NCI-H2107 treated with DMSO at 0.1 percent for 48 hours (cell line): Measurements from ENCODE around the gene SDF4.

ENCODE experiments used
- DNase-seq: peaks from one replicate; lab custom pipeline; 2025; ENCODE audit not compliant: unreplicated experiment; lab: John Stamatoyannopoulos, UW

Gene SDF4, protein sequence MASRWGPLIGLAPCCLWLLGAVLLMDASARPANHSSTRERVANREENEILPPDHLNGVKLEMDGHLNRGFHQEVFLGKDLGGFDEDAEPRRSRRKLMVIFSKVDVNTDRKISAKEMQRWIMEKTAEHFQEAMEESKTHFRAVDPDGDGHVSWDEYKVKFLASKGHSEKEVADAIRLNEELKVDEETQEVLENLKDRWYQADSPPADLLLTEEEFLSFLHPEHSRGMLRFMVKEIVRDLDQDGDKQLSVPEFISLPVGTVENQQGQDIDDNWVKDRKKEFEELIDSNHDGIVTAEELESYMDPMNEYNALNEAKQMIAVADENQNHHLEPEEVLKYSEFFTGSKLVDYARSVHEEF

DNA sequence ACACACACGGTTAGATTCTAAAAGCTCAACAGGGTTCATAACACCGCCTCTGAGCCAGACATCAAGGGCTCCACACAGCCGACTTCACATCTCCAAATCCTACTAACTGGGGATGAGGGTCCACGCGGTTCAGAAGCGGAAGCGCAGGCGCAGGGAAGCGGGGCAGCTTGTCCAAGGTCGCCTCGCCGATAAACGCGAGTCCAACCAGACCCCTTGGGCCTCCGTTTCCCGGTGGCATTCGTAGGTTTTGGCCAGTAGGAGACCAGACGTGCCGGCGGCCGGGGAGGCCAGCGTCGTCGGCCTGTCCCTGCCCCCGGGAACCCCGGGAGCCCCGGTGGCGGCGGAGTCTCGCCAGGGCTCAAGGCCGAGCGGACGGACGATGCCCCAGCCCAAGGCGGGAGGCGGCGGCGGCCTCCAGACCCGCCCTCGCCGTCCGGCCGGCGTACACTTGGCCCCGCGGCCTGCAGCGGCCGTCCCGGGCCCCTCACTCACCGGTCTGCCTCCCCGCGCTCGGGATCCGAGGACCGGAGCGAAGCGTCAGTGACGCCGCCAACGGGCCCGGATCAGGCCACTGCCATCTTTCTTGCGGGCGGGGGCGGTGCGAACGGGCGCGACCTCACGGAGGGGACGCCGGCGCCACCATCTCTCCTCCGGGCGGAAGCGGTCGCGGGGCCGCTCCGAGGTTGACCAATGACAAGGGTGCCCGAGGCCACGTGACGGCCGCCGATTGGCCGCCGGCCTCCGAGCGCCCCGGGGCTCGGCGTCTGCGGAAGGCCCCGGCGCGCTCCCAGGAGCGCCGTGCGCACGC, at the start of gene SDF4:
Gene SDF4, minus strand, starts transcription at position 602 of the 808 bp plus-strand sequence. CDS start 3,229 bp downstream, outside the sequence.
- DNase-seq: peak; percentile 9

DNA sequence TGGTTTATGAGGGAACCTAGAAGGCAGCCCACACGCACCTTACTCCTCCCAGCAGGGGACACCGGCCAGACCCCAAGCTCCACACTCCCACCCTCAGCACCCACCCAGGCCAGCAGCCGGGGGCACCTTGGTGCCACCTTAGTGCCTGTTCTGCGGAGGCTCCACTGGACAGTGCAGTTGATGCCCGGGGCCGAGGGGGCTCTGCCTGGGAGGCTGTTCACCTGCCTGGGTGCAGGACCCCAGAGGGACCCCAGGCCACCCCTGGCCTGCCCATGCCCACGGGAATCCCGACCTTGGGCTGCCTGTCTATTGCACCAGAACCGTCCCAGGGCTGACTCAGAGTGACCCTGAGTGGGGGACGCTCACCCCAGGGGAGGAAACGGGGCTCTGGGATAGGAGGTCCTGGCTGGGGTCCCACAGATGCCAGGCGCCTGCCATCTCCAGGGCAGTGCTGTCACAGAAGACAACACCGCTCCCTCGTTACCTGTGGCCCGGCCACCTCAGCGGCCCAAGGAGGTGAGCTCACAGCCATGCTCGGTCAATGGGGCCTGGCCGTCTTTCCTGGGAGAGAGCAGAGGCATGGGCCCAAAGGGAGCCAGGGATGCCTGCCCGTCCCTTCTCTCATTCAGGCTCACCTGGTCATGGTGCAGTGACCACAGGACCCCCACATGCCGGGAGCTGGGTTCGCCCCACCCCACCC, 49.1 kb upstream of the SDF4 start:
- DNase-seq: no peak

DNA sequence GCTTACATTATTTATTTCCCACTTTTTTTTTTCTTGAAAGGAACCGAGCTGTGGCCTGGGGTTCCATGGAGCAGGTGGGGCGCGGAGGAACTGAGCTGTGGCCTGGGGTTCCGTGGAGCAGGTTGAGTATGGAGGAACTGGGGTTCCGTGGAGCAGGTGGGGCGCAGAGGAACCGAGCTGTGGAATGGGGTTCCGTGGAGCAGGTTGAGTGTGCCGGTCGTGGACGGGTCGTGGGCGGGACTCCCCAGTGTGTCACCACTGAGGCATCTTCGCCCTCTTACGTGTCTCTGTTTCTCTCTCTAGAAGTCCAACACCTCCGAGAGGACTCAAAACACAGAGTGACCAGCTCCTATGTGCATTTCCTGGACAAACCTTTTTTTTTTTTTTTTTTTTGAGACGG, 47.2 kb upstream of the SDF4 start:
- DNase-seq: no peak

DNA sequence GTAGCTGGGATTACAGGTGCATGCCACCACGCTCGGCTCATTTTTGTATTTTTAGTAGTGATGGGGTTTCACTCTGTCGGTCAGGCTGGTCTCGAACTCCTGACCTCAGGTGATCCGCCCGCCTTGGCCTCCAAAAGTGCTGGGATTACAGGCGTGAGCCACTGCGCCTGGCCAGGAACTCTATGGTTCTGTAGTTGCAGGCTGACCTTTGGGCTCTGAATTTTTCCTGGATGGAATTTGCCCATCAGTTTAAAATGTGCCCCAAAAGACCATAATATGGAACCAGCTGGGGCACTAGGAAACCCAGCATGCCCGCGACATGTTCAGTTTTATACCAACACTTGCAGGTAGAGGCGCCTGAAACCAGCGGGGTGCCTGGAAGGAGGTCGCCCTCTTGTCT, 46.8 kb upstream of the SDF4 start:
- DNase-seq: no peak

DNA sequence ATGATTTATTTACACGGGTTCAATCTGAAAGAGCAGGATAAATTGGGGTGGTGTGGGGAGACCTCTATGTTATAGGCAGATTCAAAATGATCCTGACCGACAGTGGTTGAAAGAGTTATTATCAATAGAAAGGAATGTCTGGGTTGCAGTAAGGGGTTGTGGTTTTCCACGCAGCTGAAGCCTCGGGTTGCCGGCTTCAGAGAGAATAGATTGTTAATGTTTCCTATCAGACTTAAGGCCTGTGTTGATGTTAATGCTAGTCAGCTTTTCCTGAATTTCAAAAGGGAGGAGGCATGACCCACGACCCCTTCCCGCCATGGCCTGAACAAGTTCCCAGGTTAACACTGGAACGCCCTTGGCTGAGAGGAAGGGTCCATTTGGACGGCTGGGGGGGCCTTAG, 44.0 kb upstream of the SDF4 start:
- no peak for DNase-seq

DNA sequence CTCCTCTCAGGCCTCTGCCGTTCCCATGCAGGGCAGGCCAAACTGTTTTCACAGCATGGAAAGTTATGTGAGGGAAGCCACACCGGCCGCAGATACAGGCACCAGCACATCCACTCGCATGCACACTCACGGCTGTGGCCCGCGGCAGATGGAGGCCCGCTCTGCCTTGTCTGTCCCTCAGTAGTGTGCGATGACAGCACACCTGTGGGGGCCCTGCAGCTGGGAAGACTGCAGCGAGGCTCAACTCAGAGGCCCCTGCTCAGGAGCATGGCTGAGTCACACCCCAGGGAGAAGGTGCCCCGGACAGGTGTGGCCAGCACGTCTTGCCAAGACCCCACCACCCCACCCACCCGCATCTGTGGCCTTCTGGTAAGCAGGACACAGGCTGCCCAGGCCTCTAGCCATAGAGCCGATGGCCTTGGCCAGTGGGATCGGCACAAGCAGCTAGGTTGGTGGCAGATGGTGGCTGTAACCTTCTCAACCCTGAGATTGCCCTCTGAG, 43.2 kb upstream of the SDF4 start:
- DNase-seq: no peak

DNA sequence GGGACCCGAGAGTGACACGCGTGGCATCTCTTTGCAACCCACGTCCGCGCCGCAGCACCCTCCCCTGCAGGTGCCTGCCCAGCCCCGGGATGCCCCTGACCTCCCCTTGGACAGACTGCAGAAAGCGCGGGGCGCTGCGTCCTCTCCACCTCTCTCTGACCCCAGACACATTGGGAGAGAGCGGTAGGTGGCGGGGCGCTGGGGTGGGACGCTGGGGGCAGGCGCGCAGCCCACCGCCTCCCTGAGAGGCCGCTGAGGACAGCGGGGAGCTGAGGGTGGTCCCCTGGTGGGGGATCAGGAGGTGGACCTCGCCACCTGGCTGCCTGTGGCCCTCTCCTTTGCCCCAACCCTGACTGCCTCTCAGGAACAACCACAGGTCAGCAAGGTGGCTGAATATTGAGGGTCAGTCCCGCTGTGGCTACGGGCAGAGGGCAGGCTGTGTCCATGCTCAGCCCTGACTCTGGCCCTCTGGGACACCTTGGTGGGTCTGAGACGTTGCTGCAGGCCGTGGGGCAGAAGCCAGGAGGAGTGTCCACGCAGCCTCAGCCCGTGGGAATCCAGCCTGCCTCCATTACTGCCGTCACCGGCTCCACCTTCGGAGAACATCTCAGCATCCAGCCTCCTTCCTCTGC, 42.6 kb upstream of the SDF4 start:
- no peak for DNase-seq

DNA sequence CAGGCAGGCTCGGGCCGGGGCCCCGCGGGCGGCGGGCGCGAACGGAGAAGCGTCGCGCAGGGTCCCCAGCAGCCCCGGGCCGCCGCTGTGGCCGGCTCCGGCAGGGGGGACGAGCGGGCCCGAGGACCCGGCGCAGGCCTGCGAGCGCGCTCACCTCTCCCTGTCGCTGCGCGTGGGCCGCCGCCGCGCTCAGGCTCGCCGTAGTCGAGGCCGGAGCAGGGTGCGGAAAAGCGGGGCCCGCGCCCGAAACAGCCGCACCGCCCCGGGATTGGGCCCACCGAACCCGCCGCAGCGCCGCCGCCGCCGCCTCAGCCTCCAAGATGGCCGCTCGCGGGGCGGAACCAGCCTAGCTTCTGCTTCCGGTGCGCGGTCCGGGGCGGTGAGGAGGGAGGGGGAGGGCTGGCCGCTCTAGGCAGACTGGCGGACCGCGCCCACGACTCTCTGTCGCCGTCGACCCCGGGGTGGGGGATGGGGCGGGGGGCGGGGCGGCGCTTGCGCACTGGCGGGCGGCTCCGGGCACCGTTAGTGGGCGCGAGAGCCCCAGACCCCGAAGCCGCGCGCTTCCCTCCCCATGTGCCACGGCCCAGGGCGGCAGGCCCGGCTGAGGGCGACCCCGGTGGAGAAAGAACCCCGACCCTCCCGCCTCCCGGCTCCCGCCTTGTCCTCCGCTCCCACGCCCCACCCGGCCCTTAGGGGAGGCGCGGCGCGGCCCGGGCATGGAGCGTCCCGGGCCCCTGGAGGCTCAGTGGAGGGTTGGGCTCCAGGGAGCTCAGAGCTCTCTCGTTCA, 41.9 kb upstream of the SDF4 start, which contains the start of gene UBE2J2:
Gene UBE2J2, minus strand, starts transcription at position 343 of the 787 bp plus-strand sequence. CDS start 5,862 bp downstream, outside the sequence.
- no peak for DNase-seq

DNA sequence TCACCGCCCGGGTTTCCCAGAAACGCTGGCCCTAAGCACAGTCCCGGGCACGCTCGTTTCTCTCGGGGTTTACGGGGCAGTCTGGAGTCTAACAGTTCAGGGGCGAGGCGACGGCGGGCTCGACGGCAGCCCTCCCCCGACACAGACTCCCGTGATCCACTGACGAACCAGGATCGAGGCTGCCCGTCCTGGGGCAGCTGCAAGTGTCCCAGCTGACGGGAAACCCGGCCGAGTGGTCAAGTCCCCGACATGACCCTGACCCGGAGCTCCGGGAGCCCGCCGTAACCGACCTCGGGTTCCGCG, 41.4 kb upstream of the SDF4 start:
- no peak for DNase-seq

DNA sequence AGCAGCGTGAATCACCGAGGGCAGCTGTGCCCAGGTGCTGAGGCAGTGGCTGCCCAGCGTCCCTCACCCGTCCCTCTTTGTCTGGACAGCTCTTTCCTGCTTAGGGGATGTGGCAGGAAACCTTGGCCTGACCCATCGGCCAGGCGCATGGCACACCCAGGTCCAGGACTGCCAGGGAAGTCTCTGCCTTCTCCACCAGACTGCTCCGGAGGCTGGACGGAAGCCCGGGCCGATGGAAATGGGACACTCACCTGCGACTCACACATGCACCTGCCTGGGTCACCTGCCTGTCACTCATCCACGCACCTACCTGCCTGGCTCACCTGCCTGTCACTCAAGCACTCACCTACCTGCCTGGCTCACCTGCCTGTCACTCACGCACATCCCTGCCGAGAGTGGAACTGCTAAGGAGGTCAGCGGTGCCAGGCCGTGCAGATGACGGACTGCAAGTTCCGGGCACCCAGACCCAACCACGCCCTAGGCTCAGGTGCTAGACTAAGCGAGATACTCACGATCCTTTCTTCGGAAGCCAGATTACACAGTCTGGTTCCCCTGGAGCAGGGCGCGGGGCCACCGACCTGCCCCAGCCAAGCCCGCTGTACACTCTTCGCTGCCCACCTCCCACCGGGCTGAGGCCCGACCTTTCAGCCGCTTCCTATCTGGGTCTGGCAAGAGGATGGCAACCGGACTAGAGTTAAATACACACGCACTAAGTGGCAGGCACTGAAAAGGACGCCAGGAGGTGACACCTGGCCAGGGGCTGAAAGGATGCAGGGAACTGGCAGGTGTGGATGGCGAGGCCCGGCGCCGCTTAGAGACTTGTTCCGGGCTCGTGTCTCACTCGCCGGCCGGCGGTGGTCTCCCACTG, 40.8 kb upstream of the SDF4 start:
- DNase-seq: no peak

DNA sequence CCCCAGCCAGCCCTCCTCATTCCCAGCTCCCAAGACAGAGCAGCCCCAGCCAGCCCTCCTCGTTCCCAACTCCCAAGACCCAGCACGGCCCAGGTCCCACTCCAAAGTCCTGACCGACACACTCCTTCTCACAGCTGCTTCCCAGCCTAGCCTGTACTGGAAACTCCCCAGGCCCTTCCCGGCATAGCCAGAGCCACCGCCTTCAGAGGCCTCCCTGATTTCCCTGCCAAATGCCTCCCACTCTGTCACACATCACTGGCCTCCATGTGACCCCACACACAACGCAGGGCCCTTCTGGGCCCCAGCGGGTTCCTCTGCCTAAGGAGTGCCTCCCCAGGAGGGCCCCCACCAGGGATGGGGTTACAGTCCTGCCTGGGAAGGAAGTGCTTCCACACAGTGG, 39.0 kb upstream of the SDF4 start:
- no peak for DNase-seq

DNA sequence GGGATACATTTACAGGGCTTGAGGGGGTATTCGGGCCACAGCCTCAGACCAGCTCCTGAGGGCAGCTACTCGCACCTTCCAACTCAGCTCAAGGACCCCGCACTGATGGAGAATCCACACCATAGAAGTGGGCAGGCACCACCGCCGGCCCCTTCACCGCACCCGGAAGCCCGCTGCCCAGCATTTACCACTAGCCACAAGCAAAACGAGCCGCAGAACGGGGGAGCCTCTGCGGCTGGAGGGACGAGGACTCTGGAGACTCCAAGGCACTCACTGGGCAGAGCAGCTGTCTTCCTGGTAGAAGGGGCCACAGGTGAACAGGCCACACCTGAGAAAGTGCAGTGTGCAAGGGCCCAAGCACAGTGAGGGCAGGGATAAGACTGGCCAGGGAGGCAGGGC, 36.5 kb upstream of the SDF4 start:
- no peak for DNase-seq

DNA sequence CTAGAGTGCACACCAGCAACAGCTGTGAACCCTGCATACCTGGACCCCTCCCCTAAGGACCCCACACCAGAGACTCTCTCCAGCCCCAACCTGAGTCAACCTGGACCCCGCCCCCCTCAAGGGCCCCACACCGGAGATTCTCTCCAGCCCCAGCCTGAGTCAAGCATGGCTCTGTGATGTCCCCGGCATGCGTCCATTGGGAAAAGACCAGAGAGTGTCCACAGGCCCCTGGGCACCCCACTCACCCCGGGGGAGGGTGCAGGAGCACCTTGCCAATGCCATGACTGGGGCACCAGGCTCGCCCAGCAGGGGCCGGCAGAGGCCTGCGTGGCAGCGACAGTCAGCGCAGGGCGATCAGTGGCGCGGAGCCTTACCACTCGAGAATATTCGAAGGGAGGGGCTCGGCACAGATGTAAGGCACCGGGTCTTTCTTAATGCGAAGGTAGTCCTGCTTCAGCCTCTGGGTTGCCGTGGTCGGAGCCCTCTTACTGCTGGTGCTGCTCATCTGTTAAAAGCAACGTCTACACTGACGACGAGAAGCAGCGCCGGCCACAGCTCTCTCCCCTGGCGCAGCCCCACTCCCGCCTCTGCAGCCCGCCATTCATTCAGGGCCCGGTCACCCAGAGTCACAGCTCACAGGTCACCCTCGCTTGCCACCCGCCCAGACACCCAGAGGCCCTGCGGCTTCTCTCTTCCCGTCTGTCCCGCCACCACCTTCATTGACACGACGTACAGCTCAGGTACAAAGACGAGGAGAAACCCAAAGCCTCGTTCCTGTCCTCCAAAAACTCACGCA, 35.9 kb upstream of the SDF4 start:
- DNase-seq: no peak

DNA sequence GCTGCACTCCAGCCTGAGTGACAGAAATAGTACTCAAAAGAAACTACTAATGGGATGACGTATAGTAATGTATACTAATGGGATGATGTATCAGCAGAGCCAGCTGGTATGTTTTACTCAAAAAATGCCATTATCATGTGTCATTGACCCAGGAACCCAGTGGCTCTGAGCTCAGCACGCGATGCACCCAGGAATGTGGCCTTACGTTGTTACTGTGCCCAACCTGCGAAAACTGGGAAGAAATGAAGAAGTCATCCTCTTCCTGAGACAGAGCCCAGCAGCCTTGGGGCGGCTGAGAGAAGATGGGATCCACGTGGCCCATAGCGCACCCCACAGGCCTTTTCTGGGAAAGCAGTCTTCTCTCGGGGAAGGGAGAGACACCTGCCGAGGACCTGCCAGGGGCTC, 33.1 kb upstream of the SDF4 start:
- DNase-seq: no peak

DNA sequence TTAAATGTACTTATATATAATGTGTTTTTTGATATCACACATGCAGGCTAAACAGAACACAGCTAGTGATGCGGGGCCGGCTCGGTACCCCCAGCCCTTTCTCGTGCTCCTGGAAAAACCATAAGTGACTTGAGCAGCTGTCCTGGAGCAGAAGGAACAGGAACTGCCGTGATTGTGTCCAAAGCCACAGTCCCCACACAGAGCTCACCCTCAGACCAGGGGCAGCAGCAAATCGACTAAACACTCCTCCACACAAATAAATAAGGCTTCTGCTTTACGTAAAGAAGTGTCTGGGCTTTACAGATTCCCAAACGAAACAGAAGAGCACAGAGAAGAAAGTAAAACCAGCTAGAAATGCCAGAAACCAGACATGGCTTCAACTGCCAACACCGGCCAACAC, 32.2 kb upstream of the SDF4 start:
- no peak for DNase-seq

DNA sequence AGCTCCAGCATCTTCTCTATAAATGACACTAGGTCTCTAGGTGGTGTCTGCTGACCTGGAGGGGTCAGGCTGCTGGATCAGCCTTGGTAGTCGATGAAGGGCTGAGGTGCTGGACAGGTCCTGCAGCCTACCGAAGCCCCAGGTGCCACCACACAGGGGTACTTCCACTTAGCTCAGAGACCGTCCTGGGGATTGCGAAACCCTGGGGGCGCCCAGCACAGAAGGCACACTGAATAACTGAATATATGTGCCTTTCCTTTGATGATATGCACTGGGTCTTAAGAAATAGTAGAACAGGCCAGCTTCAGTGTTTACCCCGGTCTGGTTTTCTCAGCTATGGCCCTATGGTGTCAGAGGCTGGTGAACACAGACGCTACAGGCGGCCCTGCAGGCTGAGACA, 31.0 kb upstream of the SDF4 start:
- DNase-seq: no peak

DNA sequence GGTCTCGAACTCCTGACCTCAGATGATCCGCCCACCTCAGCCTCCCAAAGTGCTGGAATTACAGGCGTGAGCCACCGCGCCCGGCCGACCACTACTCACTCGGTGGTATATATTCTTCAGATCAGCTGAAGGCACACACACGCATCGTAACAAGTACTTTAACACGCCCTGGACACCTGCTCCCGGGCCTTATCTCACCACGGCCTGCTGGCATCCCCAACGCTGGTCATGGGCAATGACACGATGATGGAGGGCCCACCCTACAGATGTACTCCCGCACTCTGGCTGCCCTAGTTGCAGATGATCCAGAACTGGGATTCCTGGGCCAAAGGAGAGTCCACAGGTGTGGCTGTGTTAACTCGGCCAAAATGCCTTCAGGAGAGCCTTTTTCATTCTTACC, 30.3 kb upstream of the SDF4 start:
- no peak for DNase-seq

DNA sequence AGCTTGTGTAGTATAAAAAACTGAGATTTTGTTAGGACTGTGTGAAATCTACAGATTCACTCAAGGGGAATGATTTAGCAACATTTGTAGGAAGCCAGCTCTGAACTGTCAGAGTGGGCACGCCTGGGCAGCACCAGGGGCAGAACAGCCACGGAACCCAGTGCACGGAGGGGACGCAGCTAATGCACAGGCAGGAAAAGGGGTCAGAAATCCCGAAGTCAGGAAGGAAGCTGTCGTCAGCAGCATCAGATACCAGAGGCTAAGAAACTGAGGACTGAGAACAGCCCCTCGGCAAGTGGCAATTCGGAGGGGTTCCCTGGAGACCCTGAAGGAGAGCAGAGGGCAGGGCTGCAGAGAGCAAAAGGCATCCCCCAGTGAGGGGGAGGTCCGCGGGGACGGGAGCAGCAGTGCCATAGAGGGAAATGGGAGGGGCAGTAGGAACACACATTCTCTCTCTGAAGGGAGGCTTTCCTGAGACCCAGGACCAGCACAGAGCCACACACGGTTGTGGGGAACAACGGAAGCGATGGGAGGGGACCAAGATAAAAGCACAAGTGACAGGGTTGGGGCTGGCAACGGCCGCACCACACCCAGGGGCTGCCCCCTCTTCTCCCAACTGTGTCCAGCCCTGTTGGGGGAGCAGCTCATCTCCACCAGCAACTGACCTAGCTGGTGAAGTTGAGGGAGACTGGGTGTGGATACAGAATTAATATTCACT, 29.2 kb upstream of the SDF4 start:
- no peak for DNase-seq
